ENCODE data around the gene SLC9A7. TPM values are rescaled to one million over a fixed set of nuclear protein-coding genes. Genes with fewer than 3 reads are reported as not detected.

Gene SLC9A7
- total and polyA plus RNA-seq, 2 donors (not counting 3 experiments of a cell fraction or from before 2014, with no cell fraction given): 4.6 to 7.5 TPM

DNA sequence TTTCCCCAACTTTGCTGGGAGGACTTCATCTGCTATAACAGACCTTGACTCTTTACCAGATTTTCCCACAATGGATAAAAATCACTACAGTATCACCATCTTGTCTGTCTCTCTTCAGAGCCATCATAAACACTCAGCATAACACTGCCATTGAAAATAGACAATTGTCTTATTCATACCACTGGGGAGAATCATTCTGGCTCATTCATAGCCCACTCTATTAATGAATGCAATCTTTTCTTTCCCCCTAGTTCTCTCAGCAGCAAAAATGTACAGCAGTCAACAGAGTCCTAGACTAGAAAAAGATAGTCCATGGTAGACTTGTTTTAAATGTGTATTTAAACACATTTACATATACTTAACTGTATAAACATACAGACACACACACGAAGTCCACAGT is 19.2 kb downstream of the SLC9A7 start:
- no TSS peak for BruUV-seq (replicated peaks)
- no peaks in the 10 kb centered on the region for H3K79me2 ChIP-seq (ENCODE audit: control insufficient read depth, insufficient read depth, low read length)
- POLR2A ChIA-PET: no interaction called here

More for the DNA sequence above, 19.2 kb downstream of the SLC9A7 start:
- CTCF ChIA-PET: no interaction called here
- H3K27me3 ChIP-seq (ENCODE audit: control insufficient read depth in 2 of 2, insufficient read depth in 2 of 2, low read length in 2 of 2): no peaks in the 10 kb centered on the region
- no peaks in the 10 kb centered on the region for H4K20me1 ChIP-seq (replicated peaks; ENCODE audit: control insufficient read depth, extremely low read depth, insufficient read depth, low read length)
- TF ChIP-seq GATA2 (IDR thresholded peaks at IDR 0.05; ENCODE audit: insufficient read depth, insufficient read length, low read depth, low read length) (no peak), POLR2A (IDR thresholded peaks at IDR 0.05; ENCODE audit: low read depth, low read length) (no peak), FOS (IDR thresholded peaks at IDR 0.05; ENCODE audit: borderline replicate concordance, insufficient read depth, low read length) (no peak), JUN (IDR thresholded peaks at IDR 0.05; ENCODE audit: borderline replicate concordance, insufficient read depth, insufficient read length, low read depth) (no peak), MYC (IDR thresholded peaks at IDR 0.05; ENCODE audit: low read depth, low read length) (no peak), EZH2 (IDR thresholded peaks at IDR 0.05; ENCODE audit: borderline replicate concordance, low read depth, low read length, severe bottlenecking) (no peak), POLR2AphosphoS5 (IDR thresholded peaks at IDR 0.05; ENCODE audit: insufficient read depth, low read depth, low read length) (no peak)
- TF ChIP-seq, protein P1, sequence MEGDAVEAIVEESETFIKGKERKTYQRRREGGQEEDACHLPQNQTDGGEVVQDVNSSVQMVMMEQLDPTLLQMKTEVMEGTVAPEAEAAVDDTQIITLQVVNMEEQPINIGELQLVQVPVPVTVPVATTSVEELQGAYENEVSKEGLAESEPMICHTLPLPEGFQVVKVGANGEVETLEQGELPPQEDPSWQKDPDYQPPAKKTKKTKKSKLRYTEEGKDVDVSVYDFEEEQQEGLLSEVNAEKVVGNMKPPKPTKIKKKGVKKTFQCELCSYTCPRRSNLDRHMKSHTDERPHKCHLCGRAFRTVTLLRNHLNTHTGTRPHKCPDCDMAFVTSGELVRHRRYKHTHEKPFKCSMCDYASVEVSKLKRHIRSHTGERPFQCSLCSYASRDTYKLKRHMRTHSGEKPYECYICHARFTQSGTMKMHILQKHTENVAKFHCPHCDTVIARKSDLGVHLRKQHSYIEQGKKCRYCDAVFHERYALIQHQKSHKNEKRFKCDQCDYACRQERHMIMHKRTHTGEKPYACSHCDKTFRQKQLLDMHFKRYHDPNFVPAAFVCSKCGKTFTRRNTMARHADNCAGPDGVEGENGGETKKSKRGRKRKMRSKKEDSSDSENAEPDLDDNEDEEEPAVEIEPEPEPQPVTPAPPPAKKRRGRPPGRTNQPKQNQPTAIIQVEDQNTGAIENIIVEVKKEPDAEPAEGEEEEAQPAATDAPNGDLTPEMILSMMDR (IDR thresholded peaks at IDR 0.05; ENCODE audit: extremely low read depth in 1 of 2, insufficient read depth in 1 of 2, low read depth in 1 of 2, low read length in 2 of 2): no peak
- TF ChIP-seq, protein P2, sequence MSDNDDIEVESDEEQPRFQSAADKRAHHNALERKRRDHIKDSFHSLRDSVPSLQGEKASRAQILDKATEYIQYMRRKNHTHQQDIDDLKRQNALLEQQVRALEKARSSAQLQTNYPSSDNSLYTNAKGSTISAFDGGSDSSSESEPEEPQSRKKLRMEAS (IDR thresholded peaks at IDR 0.05; ENCODE audit: insufficient read depth, insufficient read length): no peak
- no peak overlapping the region for H3K27ac ChIP-seq (ENCODE audit: insufficient read depth, low read depth, low read length)
- H3K4me3 ChIP-seq (replicated peaks in 1 of 3; ENCODE audit: insufficient read depth in 1 of 3, low read depth in 1 of 3, low read length in 3 of 3): no peak overlapping the region
- DNase-seq (ENCODE audit: low read depth, low spot score) (no peak), FAIRE-seq (no peak)
- H2AFZ ChIP-seq (ENCODE audit: low read depth, low read length): no peak overlapping the region
- intact Hi-C loops (cut with micrococcal nuclease) (no loop called here), dilution Hi-C loops (cut with MboI; ENCODE audit: extremely low pct_ligation_motif_present, low sequenced_read_pairs) (no loop called here)
- no peaks in the 10 kb centered on the region for H3K9me1 ChIP-seq (replicated peaks; ENCODE audit: control insufficient read depth, extremely low read depth, insufficient read depth, low read length)
- H3K4me2 ChIP-seq (ENCODE audit: insufficient read depth, low read length): no peak overlapping the region
- H3K36me3 ChIP-seq (ENCODE audit: control insufficient read depth in 2 of 2, extremely low read depth in 1 of 2, insufficient read depth in 2 of 2, low read length in 2 of 2): no peaks in the 10 kb centered on the region
- H3K4me1 ChIP-seq (ENCODE audit: control insufficient read depth, extremely low read depth, insufficient read depth, low read length): no peaks in the 10 kb centered on the region
- H3K9me3 ChIP-seq (replicated peaks; ENCODE audit: control insufficient read depth, insufficient read depth, low read length): no peaks in the 10 kb centered on the region
- no peak overlapping the region for H3K9ac ChIP-seq (replicated peaks; ENCODE audit: extremely low read depth, insufficient read depth, low read length)
